ENCODE results near the gene ARL15.

- TF ChIP-seq CTCF (IDR thresholded peaks at IDR 0.05; ENCODE audit: borderline replicate concordance, extremely low read depth, low read length, poor library complexity, severe bottlenecking), result no peak
- no peak for TF ChIP-seq EZH2 (IDR thresholded peaks at IDR 0.05; ENCODE audit: borderline replicate concordance, low read depth, low read length, severe bottlenecking)
Observed at GRCh38 chr5:53944981-53945380, 365.4 kb downstream of the ARL15 start.
